NCI-H128 (cell line): ENCODE data around the gene GPC6.

Source experiments
- DNase-seq: peaks from one replicate; lab custom pipeline; 2025; ENCODE audit not compliant: unreplicated experiment; lab: John Stamatoyannopoulos, UW

Gene GPC6

DNA sequence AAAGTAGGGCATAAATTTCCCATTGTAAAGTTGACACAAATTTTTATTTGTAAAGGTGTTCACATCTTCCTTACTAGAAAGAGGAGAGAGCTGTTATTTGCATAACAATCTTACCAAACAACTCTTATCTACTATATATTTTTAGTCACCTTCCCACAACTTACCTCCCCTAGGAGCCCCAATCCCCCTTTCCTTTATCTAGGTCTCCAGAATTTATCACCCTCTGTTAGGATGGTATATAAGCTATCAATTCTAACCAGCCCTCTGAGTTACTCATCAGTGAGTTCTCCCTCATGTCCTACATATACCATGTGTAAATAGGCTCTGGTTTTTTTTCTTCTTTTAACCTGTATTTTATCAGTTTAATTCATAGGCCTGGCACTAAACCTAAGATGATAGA is 1190.7 kb downstream of the GPC6 start:
- DNase-seq = no peak

DNA sequence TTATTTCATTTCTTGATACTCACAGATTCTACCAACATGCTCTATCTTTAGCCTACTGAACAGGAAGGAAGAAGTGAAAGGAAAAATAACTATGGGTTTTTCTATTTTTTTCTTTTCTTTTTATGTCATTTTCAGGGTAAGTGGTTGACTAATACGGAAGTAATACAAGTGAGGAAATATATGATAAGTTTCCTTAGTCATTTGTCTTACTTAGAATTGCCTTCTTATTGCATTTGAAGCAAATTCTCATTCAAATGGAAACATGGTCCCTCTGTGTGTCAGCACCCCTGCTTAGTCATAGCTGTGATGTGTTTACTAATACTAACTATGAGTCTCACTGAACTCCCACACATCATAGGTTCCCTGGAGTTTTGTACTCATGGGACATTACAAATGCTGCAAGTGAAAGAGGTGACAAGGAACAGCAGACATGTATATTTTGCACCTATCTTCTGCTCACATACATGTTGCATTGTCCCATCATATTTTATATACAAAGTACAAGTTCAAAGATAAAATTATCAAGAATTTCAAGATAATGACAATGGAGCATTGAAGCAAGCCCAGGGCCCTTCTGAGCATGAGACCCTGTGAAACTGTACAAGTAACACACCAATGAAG is 1192.8 kb downstream of the GPC6 start:
- no peak for DNase-seq

DNA sequence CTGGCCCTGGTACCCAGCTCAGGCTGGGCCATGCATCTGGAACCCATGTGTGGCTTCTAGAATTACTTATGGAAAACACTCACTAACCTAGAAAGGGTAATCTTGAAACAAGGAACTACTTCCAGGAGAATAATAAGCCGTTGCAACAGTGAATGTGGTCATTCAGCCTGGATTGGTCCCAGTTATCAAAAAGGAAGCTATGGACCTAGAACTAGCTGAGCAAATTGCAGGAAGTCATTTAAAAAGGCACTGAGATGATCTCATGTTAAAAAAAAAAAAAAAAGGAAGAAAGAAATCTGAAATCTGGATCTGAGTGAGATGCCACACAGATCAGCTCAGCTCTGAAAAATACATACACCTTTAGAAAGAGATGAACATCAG is 1193.3 kb downstream of the GPC6 start:
- no peak for DNase-seq

DNA sequence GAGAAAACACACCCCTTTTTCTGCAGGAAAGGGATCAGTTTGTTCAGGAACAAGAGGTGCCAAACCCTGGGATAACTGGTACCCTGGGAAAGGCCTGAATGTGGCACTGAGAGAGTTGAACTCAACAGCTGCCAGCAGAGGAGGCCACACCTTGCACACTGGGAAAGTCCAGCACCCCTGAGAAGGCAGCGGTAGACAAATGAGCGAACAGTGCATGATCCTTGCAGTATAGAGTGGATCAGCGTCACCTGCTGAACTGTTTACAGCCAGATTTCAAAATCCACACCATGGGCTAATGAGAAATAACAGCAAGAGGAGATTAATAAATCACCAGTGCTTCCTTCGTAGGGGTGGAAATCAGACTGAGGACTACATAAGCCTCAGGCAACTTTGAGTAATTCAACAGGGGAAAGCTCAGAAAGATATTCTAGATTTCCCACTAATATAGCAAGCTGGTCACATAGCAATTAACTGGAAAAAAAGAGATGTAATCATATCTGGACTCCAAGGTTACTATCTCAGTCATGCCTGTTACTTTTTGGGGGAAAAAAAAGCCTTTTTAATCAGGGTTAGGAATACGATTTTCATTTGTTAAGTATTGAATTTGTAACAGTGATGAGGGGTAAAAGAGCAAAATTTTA is 1200.8 kb downstream of the GPC6 start:
- no peak for DNase-seq

DNA sequence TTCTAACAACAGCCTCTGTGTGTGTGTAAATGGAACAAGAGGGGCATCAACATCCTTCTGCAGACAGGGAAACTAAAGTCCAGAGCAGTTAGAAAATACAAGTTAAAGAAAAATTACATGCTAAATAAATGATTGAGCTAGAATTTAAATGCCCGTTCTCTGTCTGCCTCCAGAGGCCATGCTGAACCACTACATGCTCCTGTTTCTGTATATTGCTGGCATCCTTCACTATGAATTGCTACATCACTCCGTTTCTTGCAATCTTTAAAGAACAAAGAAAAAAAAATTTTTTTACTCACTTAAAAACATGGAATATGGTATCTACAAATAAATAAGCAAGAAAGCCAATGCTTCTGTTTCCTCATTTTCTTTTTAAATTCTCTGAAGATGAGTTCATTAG is 1205.0 kb downstream of the GPC6 start:
- DNase-seq = no peak

DNA sequence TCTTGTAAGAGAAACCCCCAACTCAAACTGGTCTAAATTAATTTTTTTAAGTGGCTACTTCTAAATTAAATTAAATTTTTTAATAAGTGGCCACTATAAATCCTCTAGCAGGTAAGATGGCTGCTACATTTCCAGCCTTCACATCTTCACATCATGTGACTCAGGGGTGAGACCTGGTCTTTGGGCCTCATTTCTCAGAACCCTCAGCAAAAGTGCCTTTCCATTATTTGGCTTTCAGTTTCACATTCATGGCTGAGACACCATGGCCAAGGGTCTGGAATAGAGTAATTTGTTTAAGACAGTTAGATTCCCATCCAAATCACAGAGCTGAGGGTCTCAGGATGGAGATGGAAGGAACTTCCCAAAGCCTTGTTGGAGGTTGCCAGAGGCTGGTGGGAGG is 1205.4 kb downstream of the GPC6 start:
- no peak for DNase-seq

DNA sequence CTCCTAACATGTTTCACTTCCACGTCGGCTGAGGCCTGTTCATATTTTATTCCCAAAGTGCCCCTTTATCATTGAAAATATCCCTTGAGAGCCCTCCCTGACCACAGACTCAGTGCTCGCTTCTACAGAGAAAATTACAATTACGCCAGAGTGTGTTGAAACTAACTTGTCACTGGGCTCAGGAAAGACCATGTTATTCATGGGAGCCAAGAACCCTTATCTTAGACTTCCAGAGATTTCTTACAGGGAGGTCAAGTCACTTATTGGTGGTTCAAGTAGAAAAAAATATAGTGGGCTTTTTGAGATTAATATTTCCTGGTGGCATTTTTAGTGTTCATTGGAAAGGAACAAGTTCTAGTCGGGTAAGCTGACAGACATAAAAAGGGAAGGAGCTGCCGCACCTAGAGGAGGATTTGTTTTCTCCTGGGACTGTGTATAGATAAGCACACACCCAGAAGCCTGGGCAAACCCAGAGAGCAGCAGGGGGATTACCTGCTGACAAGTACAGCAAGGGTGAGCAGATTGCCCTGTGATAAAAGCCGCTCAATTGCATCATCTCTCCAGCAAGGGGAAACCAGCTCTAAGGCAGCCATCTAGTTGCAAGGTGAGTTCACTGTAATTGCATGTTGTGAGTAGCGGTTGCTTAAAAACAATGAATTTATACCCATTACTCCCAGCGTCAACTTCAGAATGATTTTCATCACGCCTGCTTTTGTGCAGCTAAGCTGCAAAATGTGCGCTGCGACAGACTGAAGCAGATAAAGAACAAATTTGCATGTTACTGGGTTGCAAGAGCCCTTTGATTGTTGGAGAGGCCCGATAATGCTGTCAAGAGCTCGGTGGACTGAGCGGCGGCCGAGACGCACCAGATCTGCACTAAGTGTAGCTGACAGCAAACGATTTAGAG is 1206.7 kb downstream of the GPC6 start:
- DNase-seq = no peak

DNA sequence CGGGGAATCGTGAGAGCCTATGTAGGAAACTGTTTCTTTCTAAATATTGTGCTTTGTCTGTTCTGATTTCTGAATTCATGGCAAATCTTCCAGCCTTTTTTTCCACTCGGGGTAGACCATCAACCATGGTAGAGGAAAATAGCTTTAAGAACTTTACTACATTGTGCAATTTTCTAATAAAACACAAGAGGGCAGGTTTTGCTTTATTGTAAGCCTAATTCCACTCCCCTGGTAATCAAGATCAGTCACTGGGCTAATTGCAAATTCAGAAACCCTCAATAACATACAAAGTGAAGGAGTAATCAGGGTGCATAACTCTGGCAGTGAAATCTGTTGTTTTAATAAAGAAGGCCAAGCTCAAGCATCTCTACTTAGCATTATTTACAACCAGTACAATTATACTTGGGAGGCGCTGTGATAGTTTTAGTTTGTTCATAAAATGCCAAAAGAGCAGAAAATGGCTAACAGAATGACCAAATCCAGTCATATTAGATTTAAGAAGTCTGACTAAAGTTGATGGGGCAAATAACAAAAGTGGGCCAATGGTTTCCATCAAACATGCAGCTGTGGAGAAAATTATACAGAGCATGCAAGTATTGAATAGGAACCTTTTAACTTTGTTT is 1209.1 kb downstream of the GPC6 start:
- no peak for DNase-seq

DNA sequence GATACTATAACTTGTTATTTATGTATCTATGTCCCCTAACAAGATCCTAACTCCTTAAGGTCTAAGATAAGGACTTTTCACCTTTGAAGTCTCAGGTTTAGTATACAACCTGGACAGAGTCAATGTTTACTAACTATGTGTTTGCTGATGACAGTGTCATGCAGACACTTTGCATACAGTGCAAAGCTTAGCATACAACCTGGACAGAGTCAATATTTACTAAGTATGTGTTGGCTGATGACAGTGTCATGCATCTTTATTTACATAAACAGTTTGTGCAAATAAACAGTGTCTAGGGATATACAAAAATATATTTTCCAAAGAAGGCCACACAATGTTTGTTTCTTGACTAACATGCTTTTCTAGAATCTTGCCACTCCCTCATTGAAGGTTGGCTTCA is 1218.2 kb downstream of the GPC6 start:
- DNase-seq = no peak

DNA sequence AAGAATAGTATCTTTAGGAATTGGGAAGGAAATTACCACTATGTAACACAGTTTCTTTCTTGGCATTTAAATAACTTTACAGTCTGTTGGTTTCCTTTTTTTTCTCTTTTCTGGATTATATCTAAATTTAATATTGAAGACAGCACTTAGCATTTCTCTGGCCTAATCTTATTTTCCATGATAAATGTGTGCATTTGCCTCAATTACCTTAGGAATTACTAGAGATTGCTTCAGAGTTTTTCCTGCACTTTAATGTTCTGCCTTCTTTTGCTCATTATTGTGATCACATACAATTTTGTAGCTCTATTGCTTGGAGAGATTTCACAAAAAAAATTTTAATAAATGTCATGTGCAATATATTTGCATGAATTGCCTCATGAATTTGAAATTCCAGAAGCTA is 1227.7 kb downstream of the GPC6 start:
- DNase-seq = no peak

DNA sequence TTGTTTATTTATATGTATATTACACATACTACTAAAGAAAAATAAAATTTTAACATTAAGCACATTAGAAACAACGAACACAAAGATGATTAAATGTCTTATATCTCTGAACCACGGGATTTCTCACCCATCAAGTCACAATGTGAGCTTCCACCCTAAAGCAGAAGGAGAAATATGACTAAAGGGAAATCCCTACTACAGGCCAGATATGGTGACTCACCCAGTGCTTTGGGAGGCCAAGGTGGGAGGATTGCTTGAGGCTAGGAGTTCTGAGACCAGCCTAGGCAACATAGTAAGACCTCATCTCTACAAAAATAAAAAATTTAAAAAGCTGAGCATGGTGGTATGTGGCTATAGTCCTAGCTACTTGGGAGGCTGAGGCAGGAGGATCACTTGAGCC is 1228.3 kb downstream of the GPC6 start:
- no peak for DNase-seq

DNA sequence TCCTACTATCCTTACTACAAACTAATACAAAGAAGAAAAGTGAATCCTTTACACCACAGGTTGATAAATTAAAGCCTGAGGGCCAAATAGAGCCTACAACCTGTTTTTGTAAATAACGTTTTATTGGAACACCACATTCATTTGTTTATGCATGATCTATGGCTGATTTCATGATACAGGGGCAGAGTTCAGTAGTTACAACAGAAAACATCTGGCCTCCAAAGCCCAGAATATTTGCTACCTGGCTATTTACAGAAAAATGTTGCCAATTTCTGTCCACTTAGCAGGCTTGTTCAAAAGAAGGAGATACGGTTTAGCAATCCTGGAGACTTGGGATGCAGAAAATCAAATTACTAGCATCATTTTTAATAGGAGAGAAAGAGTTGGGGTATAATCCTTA is 1228.8 kb downstream of the GPC6 start:
- no peak for DNase-seq
